OCI-LY3 (cell line): ENCODE measurements around the gene ACBD6.

Source experiments
- CTCF ChIP-seq: fragments of 200-600, 300-600 bp; sonication (generic); IDR thresholded peaks from 2 replicates; pipeline ENCODE4 v1.5.1; 2014; ENCODE audit warnings: antibody characterized with exemption, low read length, low read depth
- EZH2phosphoT487 ChIP-seq: fragments of 200-600 bp; shearing (Covaris generic); IDR thresholded peaks from 2 replicates; pipeline ENCODE4 v1.6.1; 2018; ENCODE audit warnings: antibody characterized with exemption, mixed run types, low read depth

GRCh38 chr1:180392427-180393145, 109.8 kb downstream of the ACBD6 start:
- TF ChIP-seq CTCF (no peak), EZH2phosphoT487 (no peak)
